ENCODE results near the gene PPP6R3.

DNA sequence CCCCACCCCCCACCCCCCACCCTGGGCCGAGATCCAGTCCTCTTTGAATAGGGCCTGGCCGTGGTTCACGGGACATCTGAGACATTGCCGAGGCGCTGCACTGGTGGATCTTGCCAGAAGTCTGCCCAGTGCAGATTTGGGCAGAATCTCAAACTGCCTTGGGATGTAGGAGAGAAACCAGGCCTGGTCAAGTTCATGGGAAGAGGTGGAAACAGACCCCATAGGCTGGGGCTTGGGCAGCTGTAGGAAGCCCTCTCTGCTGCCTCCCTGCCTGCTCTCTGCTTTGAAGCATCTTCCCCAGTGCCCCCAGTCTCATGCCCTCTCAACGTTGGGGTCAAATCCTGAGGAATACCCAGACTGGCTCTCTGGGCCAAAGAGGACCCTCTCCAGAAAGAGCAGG, 16.0 kb upstream of the PPP6R3 start:
- TF ChIP-seq, protein P1, sequence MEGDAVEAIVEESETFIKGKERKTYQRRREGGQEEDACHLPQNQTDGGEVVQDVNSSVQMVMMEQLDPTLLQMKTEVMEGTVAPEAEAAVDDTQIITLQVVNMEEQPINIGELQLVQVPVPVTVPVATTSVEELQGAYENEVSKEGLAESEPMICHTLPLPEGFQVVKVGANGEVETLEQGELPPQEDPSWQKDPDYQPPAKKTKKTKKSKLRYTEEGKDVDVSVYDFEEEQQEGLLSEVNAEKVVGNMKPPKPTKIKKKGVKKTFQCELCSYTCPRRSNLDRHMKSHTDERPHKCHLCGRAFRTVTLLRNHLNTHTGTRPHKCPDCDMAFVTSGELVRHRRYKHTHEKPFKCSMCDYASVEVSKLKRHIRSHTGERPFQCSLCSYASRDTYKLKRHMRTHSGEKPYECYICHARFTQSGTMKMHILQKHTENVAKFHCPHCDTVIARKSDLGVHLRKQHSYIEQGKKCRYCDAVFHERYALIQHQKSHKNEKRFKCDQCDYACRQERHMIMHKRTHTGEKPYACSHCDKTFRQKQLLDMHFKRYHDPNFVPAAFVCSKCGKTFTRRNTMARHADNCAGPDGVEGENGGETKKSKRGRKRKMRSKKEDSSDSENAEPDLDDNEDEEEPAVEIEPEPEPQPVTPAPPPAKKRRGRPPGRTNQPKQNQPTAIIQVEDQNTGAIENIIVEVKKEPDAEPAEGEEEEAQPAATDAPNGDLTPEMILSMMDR (conservative IDR thresholded peaks at IDR 0.05; ENCODE audit: low read length): no peak
- TF ChIP-seq EZH2phosphoT487 (IDR thresholded peaks at IDR 0.05; ENCODE audit: borderline replicate concordance): no peak

Data from Loucy (cell line).